Activated T-helper 1 cell treated with Interleukin-2 at 50 U/mL for 16 hours (primary cell): Measurements from ENCODE around the gene POLD4.

Experiments used
- DNase-seq: peaks from one replicate; pipeline ENCODE4 v3.0.0-alpha.2; 2020; ENCODE audit warnings: low read depth

POLD4 gene

DNA sequence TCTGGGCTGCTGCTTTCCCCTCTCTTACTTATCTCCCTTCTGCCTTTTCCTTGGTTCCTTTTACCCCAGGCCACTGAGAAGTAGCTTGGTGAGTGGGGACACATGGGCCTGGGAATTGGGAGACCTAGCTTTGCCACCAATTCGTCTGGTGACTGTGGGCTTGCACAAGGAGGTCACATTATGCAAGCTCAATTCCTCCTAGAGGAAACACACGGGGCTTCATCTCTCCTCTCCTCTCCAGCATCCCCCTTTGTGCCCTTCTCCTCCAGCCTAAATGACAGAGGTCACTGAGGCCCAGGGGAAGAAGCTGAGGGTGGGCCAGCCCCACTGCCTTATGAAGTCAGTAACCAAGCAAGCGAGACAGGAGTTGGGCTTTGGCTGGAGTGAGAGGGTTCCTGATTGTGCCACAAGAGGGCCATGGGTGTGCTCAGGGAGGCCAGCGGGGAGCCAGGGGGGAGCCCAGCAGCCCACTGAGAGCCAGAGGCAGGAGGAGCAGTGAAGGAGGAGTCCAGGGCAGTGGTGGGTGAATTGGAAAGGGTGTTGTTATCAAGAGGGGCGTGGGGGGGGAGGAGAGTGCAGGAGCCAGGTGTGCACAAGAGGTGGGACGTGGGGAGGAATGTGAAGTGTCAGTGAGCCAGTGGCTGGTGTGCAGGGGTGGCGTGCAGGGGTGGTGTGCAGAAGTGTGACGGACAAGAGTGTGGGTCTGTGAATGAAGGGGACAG lies 18.0 kb upstream of the POLD4 start:
- no peak for DNase-seq

DNA sequence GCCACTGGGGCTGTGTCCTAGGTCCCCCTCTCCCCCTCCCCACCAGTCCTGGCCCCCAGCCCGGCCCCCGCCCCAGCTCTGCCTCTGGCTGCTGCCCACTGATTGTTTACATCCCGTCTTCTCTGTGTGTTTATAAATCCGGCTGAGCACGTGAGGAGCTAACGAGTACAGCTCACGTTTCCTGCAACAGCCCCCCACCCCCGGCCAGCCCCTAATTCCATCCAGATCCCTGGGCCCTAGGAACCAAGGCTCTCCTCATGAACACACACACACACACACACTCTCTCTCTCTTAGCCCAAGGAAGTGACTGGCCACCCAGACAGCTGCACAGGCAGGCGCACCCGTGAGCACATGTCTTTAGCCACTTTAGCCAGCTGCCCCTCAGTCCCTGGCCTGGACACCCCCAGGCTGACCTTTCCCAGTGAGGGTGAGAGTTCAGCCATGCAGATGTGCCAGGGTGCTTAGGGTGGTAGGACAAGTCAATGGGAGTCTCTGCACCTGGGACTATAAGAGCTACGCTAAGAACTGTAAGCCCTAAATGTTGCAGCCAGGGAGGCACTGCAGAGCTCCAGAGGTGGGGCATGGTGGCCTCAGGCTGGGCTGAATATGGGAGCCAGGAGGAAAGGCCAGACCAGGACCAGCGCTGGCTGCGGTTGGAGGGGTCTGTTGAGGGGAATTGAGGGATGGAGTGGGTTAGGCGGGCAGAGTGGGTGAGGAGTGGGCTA lies 17.2 kb upstream of the POLD4 start:
- no peak for DNase-seq

DNA sequence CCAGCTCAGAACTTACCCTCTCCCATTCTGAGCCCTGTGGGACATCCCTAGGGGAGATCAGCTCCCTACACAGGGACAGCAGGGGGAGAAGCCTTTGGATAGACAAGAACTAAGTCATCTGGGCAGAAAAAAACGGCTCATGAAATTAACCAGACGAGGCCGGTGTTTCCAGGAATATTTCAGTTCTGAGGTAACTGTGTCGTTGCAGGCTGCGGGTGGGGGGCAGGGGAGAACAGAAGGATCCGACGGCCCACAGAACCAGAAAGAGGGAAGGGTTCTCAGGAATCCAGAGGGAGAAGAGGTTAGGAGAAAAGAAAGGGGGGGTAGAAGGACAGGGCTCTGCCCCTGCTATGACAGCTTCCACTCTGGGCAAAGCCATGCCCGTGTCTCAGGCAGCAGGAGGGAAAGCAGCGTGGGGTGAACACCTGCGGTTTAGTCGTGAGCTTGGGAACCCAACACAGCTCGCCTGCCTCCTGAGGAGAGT lies 16.5 kb upstream of the POLD4 start:
- no peak for DNase-seq

DNA sequence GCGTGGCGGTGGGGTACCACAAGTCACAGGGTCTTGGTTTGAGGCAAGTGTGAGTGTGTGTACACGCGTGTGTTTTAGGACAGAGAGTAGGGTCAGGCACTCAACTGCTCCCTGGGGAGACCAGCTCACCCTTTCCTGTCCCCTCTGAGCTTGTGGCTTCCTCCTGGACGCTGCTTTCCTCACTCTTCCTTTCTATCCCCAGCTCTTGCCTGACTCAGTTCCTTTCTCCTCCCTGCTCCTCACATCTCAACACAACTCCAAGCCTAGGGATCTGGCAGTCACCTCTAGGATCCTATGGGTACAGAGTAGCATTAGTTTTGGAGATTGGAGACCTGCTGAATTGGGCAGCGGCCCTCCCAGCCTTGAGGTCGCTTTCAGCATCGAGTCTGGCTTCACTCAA lies 15.9 kb upstream of the POLD4 start:
- no peak for DNase-seq

DNA sequence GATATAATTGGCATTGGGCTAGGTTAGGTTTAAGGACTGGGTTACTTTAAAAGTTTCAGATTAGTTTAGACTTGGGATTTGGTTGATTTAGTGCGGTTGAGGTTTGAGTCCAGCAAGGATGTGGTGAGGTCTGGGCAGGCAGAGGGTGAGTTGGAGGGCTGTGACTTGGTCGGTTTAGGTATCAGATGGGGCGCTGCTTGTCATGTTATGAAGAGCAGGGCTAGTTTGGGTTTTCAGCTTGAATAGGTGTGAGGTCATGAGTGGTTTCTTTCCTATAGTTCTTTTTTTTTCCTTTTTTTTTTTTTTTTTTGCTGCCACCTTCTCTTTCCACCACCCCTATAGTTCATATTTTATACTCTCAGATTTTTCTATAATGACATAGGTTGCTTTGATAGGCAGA lies 15.3 kb upstream of the POLD4 start:
- DNase-seq: no peak

DNA sequence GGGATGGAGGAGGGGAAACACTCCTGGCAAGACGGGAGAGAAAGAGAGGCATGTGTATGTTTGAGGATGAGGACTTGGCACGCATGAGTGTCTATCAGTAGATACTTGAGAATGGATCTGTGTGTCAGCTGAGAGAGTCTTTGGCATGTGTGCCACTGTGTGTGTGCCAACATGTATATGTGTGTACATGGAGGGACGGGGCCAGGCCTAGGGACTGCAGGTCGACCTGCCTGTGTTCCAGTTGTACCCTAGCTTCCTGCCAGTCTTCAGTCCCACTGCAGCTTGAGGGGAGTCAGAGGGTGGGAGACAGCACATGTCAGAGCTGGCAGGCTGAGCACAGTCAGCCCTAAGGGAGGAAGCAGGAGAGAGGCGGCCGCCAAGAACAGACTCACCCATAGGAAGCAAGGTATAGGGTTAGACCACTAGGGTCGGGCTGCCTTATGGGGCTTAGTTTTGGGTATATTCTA lies 14.4 kb upstream of the POLD4 start:
- no peak for DNase-seq

DNA sequence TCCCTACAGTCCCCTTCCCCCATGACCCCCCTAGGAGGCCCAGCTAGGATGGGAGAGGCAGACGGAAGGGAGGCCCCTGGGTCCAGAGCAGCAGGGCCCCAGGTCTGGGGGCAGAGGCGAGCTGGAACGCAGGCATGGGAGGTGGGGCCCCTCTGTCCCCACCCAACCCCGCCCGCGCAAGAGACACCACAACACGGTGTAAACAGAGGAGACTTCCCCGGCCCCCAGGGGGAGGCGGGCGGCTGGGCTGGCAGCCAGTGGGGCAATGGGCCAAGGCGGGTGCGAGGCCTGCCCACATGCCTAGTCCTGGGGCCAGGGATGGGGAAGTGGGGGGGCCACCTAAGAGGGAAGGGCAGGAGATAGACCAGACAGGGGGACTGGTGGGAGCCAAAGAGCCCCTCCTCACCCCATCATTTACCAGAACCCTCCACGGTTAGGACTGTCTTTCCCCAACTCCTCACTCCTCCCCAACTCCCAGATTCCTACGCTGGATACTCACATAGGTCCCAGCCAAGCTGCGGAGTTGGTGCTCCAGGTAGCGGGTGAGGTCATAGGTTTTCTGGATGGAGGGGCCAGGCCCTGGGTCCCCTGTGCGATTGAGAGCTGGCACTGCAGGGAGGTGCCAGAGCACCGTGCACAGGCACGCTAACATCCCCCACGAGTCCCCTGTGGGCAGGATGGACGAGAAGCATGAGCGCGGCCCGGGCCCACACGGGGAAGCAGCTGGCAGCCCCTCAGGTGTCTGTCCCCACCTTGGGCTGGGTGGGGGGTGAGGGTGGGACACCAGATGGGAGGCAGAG lies 13.8 kb upstream of the POLD4 start:
- DNase-seq: no peak

DNA sequence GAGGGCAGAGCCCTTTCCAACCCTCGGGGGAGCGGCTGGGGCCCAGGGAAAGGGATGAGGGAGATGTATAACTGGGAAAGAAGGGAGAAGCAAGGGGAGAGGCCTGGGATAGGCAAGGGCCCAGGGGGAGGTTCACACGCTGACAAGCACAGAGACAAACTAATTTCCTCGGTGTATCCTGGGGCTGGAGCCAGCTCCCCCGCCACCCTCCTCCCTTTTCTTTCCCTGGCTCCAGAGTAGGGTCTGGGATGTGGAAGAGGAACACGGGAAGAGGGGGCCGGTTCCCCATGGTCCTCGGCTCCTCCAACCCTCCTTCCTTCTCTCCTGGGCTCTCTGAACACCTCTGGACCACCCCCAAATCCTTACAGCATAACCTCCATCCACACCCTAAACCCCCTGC lies 13.2 kb upstream of the POLD4 start:
- DNase-seq: no peak

DNA sequence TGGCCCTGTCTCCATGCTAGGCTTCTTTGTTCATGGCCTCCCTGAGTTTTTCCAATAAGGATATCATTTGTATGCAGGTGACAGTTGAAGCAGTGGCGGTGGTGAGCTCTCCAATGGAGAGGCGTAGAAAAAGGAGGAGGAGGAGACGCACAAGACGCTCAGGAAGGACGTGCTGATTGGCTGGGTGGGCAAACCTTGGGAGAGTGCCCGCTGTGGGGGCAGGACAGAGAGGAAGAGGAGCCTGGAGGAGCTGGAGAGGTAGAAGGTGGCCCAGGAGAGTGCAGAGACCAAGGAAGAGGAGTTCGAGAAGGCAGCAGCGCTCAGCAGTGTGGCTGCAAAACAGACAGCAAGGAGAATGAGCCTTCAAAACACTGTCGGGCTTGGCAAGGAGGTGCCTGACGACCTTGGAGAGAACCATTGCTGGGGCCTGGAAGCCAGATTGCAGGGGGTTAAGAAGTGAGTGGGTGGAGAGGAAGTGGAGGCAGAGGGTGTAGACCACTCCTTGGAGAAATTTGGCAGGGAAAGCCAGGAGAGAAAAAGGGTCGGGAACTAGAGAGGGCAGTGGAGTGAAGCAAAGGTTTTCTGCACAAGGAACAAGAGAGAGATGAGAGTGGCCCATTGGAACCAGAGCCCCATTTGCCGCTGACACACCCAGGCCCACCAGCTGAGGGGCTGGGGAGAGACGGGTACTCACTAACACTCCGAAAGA lies 12.5 kb upstream of the POLD4 start:
- no peak for DNase-seq

DNA sequence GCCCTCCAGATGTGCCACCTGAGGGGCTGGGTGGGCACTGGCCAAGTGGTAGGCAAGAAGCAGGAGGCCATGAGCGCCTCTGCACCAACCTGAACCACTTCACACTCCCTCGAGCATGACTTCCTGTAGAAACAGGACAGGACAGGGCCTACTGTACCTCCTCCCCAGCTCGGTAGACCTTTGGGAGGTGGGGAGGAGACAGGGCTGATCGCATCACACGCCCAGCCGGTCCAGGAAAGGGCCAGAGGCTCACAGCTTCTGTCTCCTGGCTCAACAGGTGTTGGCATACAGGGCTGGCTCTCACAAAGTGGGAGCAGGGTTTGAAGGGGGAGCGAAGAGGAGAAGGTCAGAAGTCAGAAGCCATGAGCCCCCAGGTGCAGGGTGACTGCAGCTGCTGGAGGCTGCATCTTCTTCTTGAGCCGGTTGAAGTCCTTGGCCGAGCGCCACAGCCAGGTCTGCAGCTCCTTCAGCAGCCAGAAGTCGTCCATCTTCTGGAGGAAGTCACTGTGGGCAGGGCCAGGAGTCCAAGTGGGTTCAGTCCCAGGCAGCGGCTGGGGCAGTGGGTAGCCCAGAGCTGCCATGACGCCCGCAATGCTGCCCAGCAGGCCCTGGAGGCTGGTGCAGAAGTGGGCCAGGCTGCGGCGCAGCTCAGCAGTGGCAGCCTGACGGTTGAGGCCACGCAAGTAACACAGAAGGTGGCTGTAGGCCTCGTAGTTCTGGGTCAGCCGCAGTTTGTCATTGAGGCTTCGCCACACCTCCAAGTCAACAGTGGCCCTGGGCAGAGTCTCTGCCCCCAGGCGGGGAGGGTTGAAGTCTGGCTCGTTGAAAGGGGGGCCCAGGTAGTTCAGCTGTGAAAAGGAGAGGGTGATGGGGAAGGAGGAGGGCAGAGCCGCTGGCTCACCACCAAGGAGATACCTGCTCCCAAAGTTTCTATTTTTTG lies 11.7 kb upstream of the POLD4 start:
- no peak for DNase-seq

DNA sequence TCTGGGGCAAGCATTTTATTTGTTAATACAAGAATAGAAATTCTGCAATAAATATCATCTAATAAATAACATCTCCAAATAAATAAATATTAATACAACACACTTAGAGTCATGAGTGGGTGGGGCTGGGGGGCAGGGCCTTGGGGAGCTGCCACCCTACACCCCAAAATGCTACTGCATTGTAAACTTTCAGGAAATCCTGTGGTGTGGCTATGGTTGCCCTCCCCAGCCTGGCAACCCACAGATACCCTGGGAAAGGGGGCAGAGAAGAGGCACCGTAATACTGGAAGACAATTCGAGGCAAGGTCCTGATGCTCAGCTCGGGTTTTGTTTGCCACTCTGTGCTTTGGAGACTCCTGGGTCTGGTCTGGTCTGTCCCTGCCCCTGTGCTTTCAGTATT lies 10.8 kb upstream of the POLD4 start:
- no peak for DNase-seq

DNA sequence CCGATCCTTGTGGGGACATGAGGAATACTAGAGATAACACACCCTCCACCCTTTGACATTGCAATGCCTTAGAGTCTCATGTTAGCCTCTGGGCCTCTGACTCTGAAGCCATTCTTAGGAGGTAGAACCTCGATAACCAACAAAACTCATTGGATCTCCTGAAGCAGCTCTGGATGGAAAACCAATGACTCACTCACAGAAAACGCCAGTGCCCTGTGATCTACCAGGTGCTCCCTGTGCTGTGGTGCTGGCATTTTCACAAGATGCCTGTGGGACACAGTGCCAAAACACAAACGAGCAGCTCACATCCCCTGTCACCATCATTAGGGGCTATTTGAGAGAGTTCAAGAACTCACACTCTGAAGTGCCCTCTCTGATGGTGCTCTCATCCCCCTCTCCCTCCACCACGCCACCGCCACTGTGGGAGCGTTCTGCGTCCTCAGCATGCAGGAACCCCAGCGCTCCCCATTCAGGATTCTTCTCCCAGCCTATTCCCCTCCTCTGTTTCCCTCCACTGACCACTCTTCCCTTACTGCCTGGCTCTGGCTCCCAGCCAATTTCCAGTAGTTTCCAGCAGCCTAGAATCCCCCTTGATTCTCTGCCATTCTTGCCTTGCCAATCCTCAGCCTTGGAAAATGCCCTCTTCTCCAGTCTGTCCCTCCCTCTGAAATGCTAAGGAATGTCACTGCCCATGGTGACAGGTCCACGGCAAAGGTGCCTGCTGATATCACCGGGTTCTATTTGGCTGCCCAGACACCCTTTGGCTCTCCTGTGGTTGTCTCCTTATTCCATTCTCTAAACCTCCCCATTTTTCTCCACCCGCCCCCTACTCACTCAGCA lies 4.7 kb upstream of the POLD4 start:
- no peak for DNase-seq

DNA sequence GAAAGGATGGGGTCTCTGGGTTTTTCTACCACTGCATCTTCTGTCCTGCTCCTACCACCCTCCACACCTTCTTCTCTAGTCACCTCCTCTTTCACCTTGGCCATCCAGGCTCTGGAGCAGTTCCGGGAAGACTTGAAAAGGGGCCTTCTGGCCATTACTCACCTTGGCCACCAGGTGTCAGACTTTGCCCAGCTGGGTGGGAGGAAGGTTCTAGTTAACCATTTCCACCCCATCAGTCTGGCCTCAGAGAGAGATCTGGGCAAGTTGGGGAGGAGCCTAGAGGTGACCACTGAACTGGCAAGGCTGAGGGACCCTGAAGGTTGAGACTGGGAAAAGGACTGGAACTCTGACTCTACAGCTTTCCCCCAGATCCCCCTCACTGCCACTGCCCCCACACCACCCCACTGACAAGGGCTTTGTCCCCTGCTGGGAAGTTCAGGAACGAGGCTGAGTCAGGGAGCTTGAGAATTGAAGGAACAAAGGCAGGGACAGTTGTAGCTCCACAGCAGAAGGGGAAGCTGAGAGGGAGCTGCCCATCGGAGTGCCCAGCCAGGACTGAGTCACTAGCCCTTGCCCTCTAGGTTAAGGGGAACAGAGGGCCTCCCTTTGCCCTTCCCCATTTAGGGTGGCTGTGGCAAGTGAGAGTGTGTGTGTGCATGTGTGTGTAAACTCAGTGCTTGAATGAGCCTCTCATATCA lies 3.7 kb upstream of the POLD4 start:
- DNase-seq: peak; percentile 56

DNA sequence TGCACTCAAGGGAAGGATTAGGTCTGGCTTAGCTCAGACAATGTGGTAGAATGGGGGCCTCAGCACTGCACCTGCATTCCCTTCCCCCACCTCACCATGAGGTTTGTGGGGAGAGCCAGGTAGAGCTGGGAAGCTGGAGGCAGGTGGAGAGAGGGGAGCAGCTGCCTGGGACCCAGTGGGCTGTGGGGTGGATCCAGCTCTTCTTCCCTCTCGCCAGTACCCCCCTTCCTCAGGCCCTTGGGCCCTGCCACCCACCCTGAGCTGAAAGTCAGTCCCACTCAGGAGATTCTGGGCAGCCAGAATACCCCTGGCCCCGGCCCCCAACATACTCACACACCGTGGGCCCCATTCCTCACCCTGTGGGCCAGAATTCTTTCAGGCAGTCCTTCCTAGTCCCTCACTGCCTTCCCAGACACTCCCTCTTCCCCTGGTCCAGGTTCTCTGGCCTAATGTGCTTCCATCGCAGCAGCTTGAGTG lies 3.1 kb upstream of the POLD4 start:
- no peak for DNase-seq

DNA sequence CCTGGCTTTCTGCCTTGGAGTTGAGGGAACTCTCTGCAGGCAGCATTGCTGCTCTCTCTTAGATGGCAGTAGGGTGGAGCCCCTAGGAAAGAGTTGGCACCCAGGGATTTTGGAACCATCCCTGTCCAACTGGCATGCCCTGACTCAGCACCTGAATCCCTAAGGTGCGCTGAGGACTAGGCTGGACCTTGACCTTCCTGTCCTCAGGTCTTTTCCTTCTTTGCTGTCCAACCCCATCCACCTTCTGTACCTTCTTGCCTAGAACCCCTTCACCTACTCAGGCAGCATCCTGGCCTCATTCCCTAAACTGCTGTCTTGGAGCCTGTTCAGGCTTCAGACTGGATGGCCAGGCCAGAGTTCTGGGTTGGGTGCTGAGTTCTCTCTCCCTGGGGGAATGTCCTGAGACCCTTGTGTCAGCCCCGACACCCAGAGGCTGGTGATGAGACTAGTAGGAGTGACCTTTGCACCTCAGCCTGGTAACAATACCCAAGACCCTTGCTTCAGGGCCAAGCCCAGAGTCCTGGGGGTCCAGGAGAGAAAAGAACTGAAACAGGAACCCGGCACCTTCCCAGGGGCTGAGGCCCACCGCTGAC lies 2.5 kb upstream of the POLD4 start:
- no peak for DNase-seq

DNA sequence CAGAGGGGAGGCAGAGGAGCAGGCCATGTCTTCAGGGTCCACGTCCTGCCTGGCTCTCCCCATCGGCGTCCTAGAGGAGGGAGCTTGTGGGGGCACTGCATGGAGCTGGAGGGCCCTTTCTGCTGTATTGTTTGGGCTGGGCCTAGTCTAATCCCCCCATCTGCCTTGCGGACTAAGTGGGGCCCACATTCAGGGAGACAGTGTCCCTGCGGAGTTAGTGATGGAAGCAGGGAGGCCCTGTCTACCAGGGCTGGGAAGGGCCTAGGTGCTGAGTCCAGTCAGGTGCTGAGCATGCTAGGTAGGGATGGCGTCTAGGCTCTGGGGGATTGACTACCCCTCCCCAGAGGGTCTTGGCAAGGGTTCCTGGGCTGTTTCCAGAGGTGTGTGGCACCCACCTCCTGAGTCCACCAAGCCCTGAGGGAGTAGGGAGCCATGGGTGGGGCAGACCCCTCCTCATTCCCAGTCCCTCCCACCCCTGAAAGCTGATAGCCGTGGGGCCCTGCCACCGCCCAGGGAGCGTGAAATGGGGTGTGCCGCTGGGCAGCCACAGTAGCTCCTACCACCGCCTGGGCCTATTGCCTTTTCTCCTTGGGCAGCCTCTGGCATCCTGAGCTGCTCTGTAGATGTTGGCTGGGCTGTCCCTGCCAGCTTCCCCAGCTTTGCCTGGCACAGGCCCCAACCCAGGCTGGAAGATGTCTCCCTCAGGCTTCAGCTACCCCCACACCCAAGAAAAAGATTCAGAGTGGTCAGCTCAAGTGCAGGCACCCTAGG lies 1.9 kb upstream of the POLD4 start:
- DNase-seq: no peak

DNA sequence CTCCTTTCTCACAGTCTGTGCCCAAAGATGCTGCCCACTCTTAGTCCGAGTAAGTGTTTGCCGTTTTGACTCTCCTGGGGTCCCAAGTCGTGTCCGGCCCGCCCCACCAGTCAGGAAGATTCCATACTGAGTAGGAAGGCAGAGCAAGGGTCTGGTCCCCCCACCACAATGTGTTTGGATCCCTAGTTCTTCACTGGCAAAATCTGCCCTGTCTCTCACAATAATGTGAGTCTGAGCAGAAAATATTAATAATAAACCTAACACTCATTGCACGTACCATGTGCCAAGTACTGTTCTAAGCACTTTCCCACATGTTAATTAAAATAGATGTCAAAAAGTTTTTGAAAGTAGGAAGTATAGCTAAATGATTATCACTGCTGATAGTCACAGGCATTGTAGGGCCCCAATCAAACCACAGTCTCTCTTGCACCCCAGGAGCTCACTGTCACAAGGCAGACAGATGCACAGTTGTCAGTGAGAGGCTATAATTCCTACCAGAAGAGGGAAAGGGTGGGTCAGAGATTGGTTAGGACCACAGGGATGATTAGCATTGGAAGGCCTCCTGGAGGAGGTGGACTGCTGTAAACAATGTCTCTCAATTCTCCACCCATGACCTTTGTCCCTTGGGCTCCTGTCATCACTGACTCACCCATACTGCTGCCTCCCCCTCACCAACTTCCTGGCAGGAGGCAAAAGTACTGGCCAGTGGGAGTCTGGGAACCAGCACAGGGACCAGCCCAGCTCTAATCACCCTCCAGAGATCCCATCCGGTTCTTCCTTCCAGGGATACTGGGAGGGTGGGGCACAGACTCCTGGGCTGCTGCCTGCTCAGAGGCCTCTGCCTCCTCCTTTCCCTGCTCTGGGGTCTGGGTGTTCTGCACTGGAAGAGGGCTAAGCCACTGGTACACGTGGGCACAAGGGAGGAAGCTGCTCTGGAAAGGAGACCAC lies 1.0 kb upstream of the POLD4 start:
- DNase-seq: no peak
